ENCODE data around the gene SHMT2. TPM values are rescaled to one million over a fixed set of nuclear protein-coding genes. Genes with fewer than 3 reads are reported as not detected.
"Not testable (repeated sequence)": the region's sequence is repeated elsewhere in the genome, so short reads cannot be mapped to it uniquely, and the experiment has no call there.

SHMT2 gene
- total RNA-seq, 2 donors from 2014 or later: 53.2 to 53.7 TPM

- intact Hi-C loops (cut with DNase I): no loop called here
- DNase-seq (ENCODE audit: low spot score): no peak
Measured at GRCh38 chr12:57276935-57277563, 47.5 kb downstream of the SHMT2 start.

- DNase-seq (ENCODE audit: low spot score): no peak
- intact Hi-C loops (cut with DNase I): no loop called here
Measured at GRCh38 chr12:57278465-57279381, 49.2 kb downstream of the SHMT2 start.

GRCh38 chr12:57280211-57281062 is 50.9 kb downstream of the SHMT2 start:
- intact Hi-C loops (cut with DNase I): no loop called here
- DNase-seq (ENCODE audit: low spot score): no peak

- intact Hi-C loops (cut with DNase I); DNase-seq (ENCODE audit: low spot score): not testable (repeated sequence)
Measured at GRCh38 chr12:57282073-57282472, 52.6 kb downstream of the SHMT2 start.

Small RNAs within 50 kb of the gene (microRNA-seq; reads per million reads assigned to microRNA genes)
- gene MIR1228 (ENCODE audit: borderline microRNAs expressed in 2 of 2): 1.6 to 2.6 reads per million in 2 donors

Other genes with a start within 250 kb of the SHMT2 start
- gene ZBTB39, start 223.2 kb upstream of the SHMT2 start, total RNA-seq: 1 to 10 TPM; 4.8 to 5.6 TPM
- under 1 TPM in 1 of 2 donors, not detected in 1; 0.33 TPM for gene TAC3, start 213.2 kb upstream of the SHMT2 start, total RNA-seq
- 1 to 10 TPM in 1 of 2 donors, under 1 TPM in 1; 0.28 to 1.0 TPM for gene MYO1A, start 179.6 kb upstream of the SHMT2 start, total RNA-seq
- 10 to 100 TPM in 1 of 2 donors, 1 to 10 TPM in 1; 8.8 to 12.4 TPM for gene NEMP1, start 150.9 kb upstream of the SHMT2 start, total RNA-seq
- gene NAB2, start 140.6 kb upstream of the SHMT2 start, total RNA-seq: 10 to 100 TPM; 27.0 to 36.3 TPM
- gene STAT6, start 118.3 kb upstream of the SHMT2 start, total RNA-seq: 100 to 1,000 TPM; 162 to 201 TPM
- gene LRP1, start 101.2 kb upstream of the SHMT2 start, total RNA-seq: 100 to 1,000 TPM; 465 to 757 TPM
- not detected for gene LRP1-AS, start 82.1 kb upstream of the SHMT2 start, total RNA-seq
- under 1 TPM; 0.24 to 0.79 TPM for gene NXPH4, start 12.9 kb upstream of the SHMT2 start, total RNA-seq
- gene STAC3, start 21.5 kb downstream of the SHMT2 start, total RNA-seq: 1 to 10 TPM; 1.2 to 2.8 TPM
- gene R3HDM2, start 201.3 kb downstream of the SHMT2 start, total RNA-seq: 10 to 100 TPM; 49.7 to 51.8 TPM
- not detected for gene INHBC, start 205.1 kb downstream of the SHMT2 start, total RNA-seq
- not detected for gene INHBE, start 225.6 kb downstream of the SHMT2 start, total RNA-seq
- gene GLI1, start 230.1 kb downstream of the SHMT2 start, total RNA-seq: 1 to 10 TPM in 1 of 2 donors, under 1 TPM in 1; 0.90 to 3.2 TPM